Endothelial cell of umbilical vein (primary cell): ENCODE measurements around the gene CUL3. TPM values are rescaled to one million over a fixed set of nuclear protein-coding genes. Genes with fewer than 3 reads are reported as not detected.
"Not testable (repeated sequence)": the region's sequence is repeated elsewhere in the genome, so short reads cannot be mapped to it uniquely, and the experiment has no call there.

Experiments
- BruUV-seq: library from RNA; stranded (reverse); fragments of 400-500 nt; replicated peaks from 2 replicates; lab custom pipeline; 2021; lab: Mats Ljungman, UMichigan
- CTCF ChIA-PET: fragments of 300-600, 350-600 bp; sonication (Branson Sonifier 250); formaldehyde crosslinking; loops from one replicate; lab custom pipeline; 2021; ENCODE audit warnings: antibody characterized with exemption, inconsistent platforms; lab: Charles Lee
- POLR2A ChIA-PET: fragments of 300-600, 350-600 bp; sonication (Branson Sonifier 250); formaldehyde crosslinking; loops from one replicate; lab custom pipeline; 2021; ENCODE audit warnings: antibody characterized with exemption, inconsistent platforms; lab: Charles Lee
- DNase-seq: peaks from one replicate; pipeline ENCODE4 v3.0.0-alpha.2; 2011; ENCODE audit warnings: low read depth, low spot score
- FAIRE-seq: peaks from 2 replicates; lab custom pipeline; 2011; peaks lifted over from hg19 to GRCh38; lab: Jason Lieb, UNC
- H2AFZ ChIP-seq: 2 replicates; pipeline ENCODE4 v1.6.0; 2012; ENCODE audit warnings: low read depth, low read length, control low read depth, inconsistent platforms
- H3K27ac ChIP-seq: 2 replicates; pipeline ENCODE4 v1.5.1; 2011; ENCODE audit warnings: low read depth, mild to moderate bottlenecking, control low read depth, low read length, moderate library complexity; ENCODE audit not compliant: insufficient read depth
- H3K27me3 ChIP-seq, 2 experiments: 2 replicates each; pipeline versions ENCODE4 v1.6.0 to v1.6.1; 2011; ENCODE audit warnings: low read length in 2 of 2, mixed read lengths in 1 of 2; ENCODE audit not compliant: control insufficient read depth in 2 of 2, insufficient read depth in 2 of 2
- H3K36me3 ChIP-seq, 2 experiments: 2 replicates in 1 of 2; 3 replicates in 1 of 2; pipeline ENCODE4 v1.5.1; 2011; ENCODE audit warnings: low read length in 2 of 2, mild to moderate bottlenecking in 1 of 2, moderate library complexity in 1 of 2; ENCODE audit not compliant: control insufficient read depth in 2 of 2, insufficient read depth in 2 of 2; ENCODE audit errors: extremely low read depth in 1 of 2
- H3K4me1 ChIP-seq: 3 replicates; pipeline ENCODE4 v1.5.1; 2011; ENCODE audit warnings: mild to moderate bottlenecking, low read length; ENCODE audit not compliant: control insufficient read depth, insufficient read depth; ENCODE audit errors: extremely low read depth
- H3K4me2 ChIP-seq: 2 replicates; pipeline ENCODE4 v1.6.1; 2011; ENCODE audit warnings: low read length, control low read depth, mixed read lengths; ENCODE audit not compliant: insufficient read depth
- H3K4me3 ChIP-seq, 3 experiments: fragments of 200-600 bp in 1 of 3; sonication (generic), shearing (Covaris generic) in 1 of 3; replicated peaks in 1 of 3; 2 replicates each; pipeline ENCODE4 v1.5.1; 2011 to 2016; ENCODE audit warnings: control low read depth in 3 of 3, low read length in 3 of 3, mild to moderate bottlenecking in 2 of 3, inconsistent platforms in 1 of 3, low read depth in 1 of 3, moderate library complexity in 1 of 3; ENCODE audit not compliant: insufficient read depth in 1 of 3
- H3K79me2 ChIP-seq: 2 replicates; pipeline ENCODE4 v1.6.0; 2012; ENCODE audit warnings: low read length, inconsistent platforms; ENCODE audit not compliant: control insufficient read depth, insufficient read depth
- H3K9ac ChIP-seq: replicated peaks from 2 replicates; pipeline ENCODE3; 2011; ENCODE audit warnings: low read length, control low read depth; ENCODE audit not compliant: insufficient read depth; ENCODE audit errors: extremely low read depth
- H3K9me1 ChIP-seq: replicated peaks from 3 replicates; pipeline ENCODE4 v1.6.0; 2011; ENCODE audit warnings: mild to moderate bottlenecking, low read length; ENCODE audit not compliant: control insufficient read depth, insufficient read depth; ENCODE audit errors: extremely low read depth
- H3K9me3 ChIP-seq: replicated peaks from 2 replicates; pipeline ENCODE4 v1.5.1; 2012; ENCODE audit warnings: low read length, inconsistent platforms; ENCODE audit not compliant: control insufficient read depth, insufficient read depth
- H4K20me1 ChIP-seq: replicated peaks from 2 replicates; pipeline ENCODE3; 2011; ENCODE audit warnings: mild to moderate bottlenecking, low read length; ENCODE audit not compliant: control insufficient read depth, insufficient read depth; ENCODE audit errors: extremely low read depth
- EZH2 ChIP-seq: IDR thresholded peaks from 2 replicates; pipeline ENCODE4 v1.6.1; 2012; ENCODE audit warnings: borderline replicate concordance, low read depth, mild to moderate bottlenecking, moderate library complexity, low read length, inconsistent platforms; ENCODE audit not compliant: severe bottlenecking
- FOS ChIP-seq: IDR thresholded peaks from 2 replicates; pipeline ENCODE4 v1.6.1; 2011; ENCODE audit warnings: mild to moderate bottlenecking, low read length, moderate library complexity, borderline replicate concordance; ENCODE audit not compliant: insufficient read depth
- GATA2 ChIP-seq: IDR thresholded peaks from 2 replicates; pipeline ENCODE4 v1.7.0; 2011; ENCODE audit warnings: low read depth, mild to moderate bottlenecking, moderate library complexity, mixed read lengths, low read length; ENCODE audit not compliant: insufficient read length, insufficient read depth
- JUN ChIP-seq: IDR thresholded peaks from 2 replicates; pipeline ENCODE4 v1.6.1; 2011; ENCODE audit warnings: borderline replicate concordance, low read depth; ENCODE audit not compliant: insufficient read length, insufficient read depth
- MAX ChIP-seq: IDR thresholded peaks from 2 replicates; pipeline ENCODE4 v1.6.1; 2011; ENCODE audit not compliant: insufficient read depth, insufficient read length
- MYC ChIP-seq: IDR thresholded peaks from one replicate; pipeline ENCODE4 v1.6.1; 2011; ENCODE audit warnings: mild to moderate bottlenecking, low read depth, low read length
- POLR2A ChIP-seq: IDR thresholded peaks from 2 replicates; pipeline ENCODE4 v1.6.1; 2012; ENCODE audit warnings: low read depth, mild to moderate bottlenecking, control low read depth, low read length
- POLR2AphosphoS5 ChIP-seq: IDR thresholded peaks from 2 replicates; pipeline ENCODE4 v1.6.1; 2012; ENCODE audit warnings: low read depth, mild to moderate bottlenecking, control low read depth, low read length, moderate library complexity; ENCODE audit not compliant: insufficient read depth
- dilution Hi-C: fragments of 300-500 bp; cut with MboI; formaldehyde crosslinking; loops from one replicate; pipeline ENCODE4 v1.15.0; 2019; ENCODE audit warnings: low sequenced_read_pairs; ENCODE audit not compliant: extremely low pct_ligation_motif_present
- intact Hi-C: fragments of 100-400 bp; cut with micrococcal nuclease; formaldehyde crosslinking; loops from one replicate; pipeline ENCODE4 v1.10.0; 2022
- polyA plus RNA-seq, 4 experiments: library from polyadenylated mRNA; depleted of rRNA in 3 of 4; stranded (reverse) in 3 of 4; unstranded in 1 of 4; fragments of >200 nt; gene quantifications; 2 replicates each; pipeline versions ENCODE4 v1.2.1 to v1.2.3, GENCODE V29; 2011 to 2012; ENCODE audit warnings: missing spikeins in 1 of 4
- total RNA-seq: library from RNA; stranded (reverse); gene quantifications from 2 replicates; pipeline ENCODE4 v1.2.3, GENCODE V29; 2021
- TF ChIP-seq, protein P1 (sequence below), 2 donors: IDR thresholded peaks; 1 replicate in 1 of 2; 2 replicates in 1 of 2; pipeline ENCODE4 v1.5.1; 2011; ENCODE audit warnings: low read length in 2 of 2, mild to moderate bottlenecking in 2 of 2, moderate library complexity in 2 of 2, control low read depth in 1 of 2, inconsistent platforms in 1 of 2, low read depth in 1 of 2; ENCODE audit not compliant: insufficient read depth in 1 of 2; ENCODE audit errors: extremely low read depth in 1 of 2

Gene CUL3
- total and polyA plus RNA-seq, 2 donors (not counting 3 experiments of a cell fraction or from before 2014, with no cell fraction given): 22.7 to 82.3 TPM

DNA sequence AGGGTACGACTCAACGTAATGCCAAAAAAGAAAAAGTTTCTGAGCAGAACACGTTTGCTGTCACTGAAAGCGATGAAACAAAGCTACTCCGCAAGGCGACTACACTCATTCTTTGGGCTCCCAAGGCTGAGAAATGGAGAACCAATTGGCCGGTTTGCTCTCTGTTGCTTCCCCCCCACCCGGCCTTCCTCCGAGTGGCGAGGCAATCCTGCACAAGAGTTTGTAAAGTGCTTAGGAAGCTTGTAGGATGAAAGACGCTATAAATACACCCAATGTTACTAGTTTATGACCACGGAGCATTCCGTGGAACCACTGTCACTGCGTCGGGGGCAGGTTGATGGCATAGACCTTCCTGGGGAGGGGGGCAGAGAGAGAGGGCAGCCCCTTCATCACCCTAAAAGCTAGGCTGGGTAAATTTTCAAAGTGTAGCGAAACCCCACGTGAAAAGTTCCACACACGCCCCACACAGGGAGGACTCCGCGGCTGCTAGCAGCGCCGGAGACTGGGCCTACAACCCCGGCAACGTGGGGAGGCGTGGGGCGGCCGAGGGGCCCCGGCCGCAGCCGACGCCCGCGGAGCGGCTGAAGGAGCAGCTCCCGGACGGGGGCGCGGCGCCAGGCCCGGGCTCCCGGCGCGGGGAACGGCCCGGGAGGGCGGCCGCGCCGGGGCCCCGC is 915 bp downstream of the CUL3 start:
- Histone ChIP-seq H3K9me3 (no peaks in the 10 kb centered on the region), H2AFZ (no peak overlapping the region), H3K4me2 (peak overlapping the region; percentile 100), H3K36me3 (peaks cover 0 to 2% of the 10 kb centered on the region in 2 experiments), H3K27me3 (no peaks in the 10 kb centered on the region), H3K4me1 (peaks cover 25% of the 10 kb centered on the region), H3K4me3 (peak overlapping the region; percentile 69 to 96 (median 85)), H4K20me1 (peaks cover 14% of the 10 kb centered on the region), H3K9ac (peak overlapping the region; percentile 77), H3K79me2 (peaks cover 57% of the 10 kb centered on the region), H3K9me1 (no peaks in the 10 kb centered on the region), H3K27ac (peak overlapping the region; percentile 74)
- FAIRE-seq (peak; percentile 73), DNase-seq (peak; percentile 56)
- ChIA-PET POLR2A (no interaction called here), CTCF (interaction anchor here (0.9 to 2.3 kb wide), 3 partner anchors 135 to 185 kb away, joined by 3 to 5 read pairs (median 3); partner anchors contain the start of gene FAM124B)
- dilution Hi-C loops (no loop called here), intact Hi-C loops (loop anchor here (2.0 to 10.0 kb wide), 5 partner anchors 67 to 439 kb away; no protein-coding TSS in a partner anchor)
- no TSS peak for BruUV-seq
- TF ChIP-seq MYC: no peak
- TF ChIP-seq JUN: no peak
- no peak for TF ChIP-seq MAX
- TF ChIP-seq POLR2AphosphoS5: no peak
- TF ChIP-seq EZH2: no peak
- no peak for TF ChIP-seq GATA2
- TF ChIP-seq POLR2A: no peak
- TF ChIP-seq, protein P1, sequence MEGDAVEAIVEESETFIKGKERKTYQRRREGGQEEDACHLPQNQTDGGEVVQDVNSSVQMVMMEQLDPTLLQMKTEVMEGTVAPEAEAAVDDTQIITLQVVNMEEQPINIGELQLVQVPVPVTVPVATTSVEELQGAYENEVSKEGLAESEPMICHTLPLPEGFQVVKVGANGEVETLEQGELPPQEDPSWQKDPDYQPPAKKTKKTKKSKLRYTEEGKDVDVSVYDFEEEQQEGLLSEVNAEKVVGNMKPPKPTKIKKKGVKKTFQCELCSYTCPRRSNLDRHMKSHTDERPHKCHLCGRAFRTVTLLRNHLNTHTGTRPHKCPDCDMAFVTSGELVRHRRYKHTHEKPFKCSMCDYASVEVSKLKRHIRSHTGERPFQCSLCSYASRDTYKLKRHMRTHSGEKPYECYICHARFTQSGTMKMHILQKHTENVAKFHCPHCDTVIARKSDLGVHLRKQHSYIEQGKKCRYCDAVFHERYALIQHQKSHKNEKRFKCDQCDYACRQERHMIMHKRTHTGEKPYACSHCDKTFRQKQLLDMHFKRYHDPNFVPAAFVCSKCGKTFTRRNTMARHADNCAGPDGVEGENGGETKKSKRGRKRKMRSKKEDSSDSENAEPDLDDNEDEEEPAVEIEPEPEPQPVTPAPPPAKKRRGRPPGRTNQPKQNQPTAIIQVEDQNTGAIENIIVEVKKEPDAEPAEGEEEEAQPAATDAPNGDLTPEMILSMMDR (IDR thresholded peaks at IDR 0.05; ENCODE audit: extremely low read depth in 1 of 2, insufficient read depth in 1 of 2, low read depth in 1 of 2, low read length in 2 of 2): no peak
- no peak for TF ChIP-seq FOS

DNA sequence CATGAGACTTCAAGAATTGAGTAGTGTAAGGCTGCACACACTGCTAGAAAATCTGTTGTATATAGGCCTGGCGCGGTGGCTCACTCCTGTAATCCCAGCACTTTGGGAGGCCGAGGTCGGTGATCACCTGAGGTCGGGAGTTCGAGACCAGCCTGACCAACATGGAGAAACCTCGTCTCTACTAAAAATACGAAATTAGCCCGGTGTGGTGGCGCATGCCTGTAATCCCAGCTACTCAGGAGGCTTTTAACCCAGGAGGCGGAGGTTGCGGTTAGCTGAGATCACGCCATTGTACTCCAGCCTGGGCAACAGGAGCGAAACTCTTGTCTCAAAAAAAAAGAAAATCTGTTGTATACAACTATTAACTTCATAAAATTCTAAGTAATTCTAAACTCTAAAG is 2.1 kb downstream of the CUL3 start:
- H3K9me3 ChIP-seq, FAIRE-seq, H3K9me1 ChIP-seq, H3K36me3 ChIP-seq, H3K9ac ChIP-seq, BruUV-seq, H3K27me3 ChIP-seq, H2AFZ ChIP-seq, dilution Hi-C loops, H3K27ac ChIP-seq, DNase-seq: not testable (repeated sequence)
- Histone ChIP-seq H3K4me1 (peaks cover 25% of the 10 kb centered on the region), H3K4me3 (peak overlapping the region in 1 of 3 experiments; percentile 96), H3K4me2 (peak overlapping the region; percentile 100), H4K20me1 (peaks cover 21% of the 10 kb centered on the region), H3K79me2 (peaks cover 69% of the 10 kb centered on the region)
- intact Hi-C loops: loop anchor here (10.0 kb wide), 1 partner anchor 438 kb away; no protein-coding TSS in a partner anchor
- ChIA-PET POLR2A (interaction anchor here (0.6 kb wide), 1 partner anchor 71 kb away, joined by 3 read pairs; no protein-coding TSS in a partner anchor), CTCF (interaction anchor here (1.6 kb wide), 1 partner anchor 12 kb away, joined by 8 read pairs; no protein-coding TSS in a partner anchor)
